Measurements from ENCODE around the gene VPS13D.

DNA sequence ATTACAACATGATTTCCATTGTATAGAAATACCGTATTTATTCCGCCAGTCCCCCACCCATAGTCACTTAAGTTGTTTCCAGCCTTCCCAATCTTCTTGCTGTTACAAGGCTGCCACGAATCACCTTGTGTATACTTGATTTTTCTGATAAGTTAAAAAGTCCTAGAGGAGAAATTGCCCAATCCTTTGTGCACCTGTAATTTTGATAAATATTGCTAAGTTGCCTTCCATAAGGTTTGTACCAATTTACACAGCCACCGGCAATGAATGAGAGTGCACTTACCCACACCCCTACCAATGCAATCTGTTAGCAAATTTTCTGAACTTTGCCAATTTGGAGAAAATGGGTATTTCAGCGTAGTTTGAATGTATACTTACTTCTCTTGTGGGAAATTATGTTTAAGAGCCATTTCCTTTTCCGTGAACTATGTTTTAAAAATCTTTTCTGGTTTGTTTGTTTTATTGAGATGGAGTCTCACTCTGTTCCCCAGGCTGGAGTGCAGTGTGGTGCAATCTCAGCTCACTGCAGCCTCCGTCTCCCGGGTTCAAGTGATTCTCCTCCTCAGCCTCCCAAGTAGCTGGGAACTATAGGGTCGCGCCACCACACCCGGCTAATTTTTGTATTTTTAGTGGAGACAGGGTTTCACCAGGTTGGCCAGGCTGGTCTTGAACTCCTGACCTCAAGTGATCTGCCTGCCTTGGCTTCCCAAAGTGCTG is 300.8 kb downstream of the VPS13D start:
- TF ChIP-seq POLR2AphosphoS5 (IDR thresholded peaks at IDR 0.05; ENCODE audit: borderline replicate concordance, low read depth, low read length) (no peak), EZH2 (IDR thresholded peaks at IDR 0.05) (no peak), FOXP2 (optimal IDR thresholded peaks at IDR 0.05; ENCODE audit: control extremely low read depth, extremely low read length, insufficient read depth) (no peak)

Data from SK-N-MC (cell line).